Activated CD8-positive, alpha-beta memory T cell treated with anti-CD3 and anti-CD28 coated beads, Interleukin-2, amount 50 U/mL, for 1 hour (primary cell): Measurements from ENCODE around the gene CACNA1G.
A peak's percentile ranks its signal among the peaks of the same experiment; 100 is the strongest.

Source experiments
- DNase-seq: peaks from one replicate; pipeline ENCODE4 v3.0.0-alpha.2; 2020; ENCODE audit errors: extremely low read depth

CACNA1G gene

GRCh38 chr17:50533720-50534148, 26.8 kb upstream of the CACNA1G start:
- DNase-seq, result no peak

- DNase-seq, result no peak
Measured at GRCh38 chr17:50534222-50534978, 26.1 kb upstream of the CACNA1G start.

GRCh38 chr17:50534979-50535326, 25.6 kb upstream of the CACNA1G start:
- DNase-seq, result no peak

- DNase-seq, result no peak
Measured at GRCh38 chr17:50535407-50535806, 25.1 kb upstream of the CACNA1G start.

GRCh38 chr17:50536683-50537646, 23.6 kb upstream of the CACNA1G start:
- DNase-seq, result no peak

- DNase-seq, result no peak
Measured at GRCh38 chr17:50537721-50538548, 22.6 kb upstream of the CACNA1G start.

GRCh38 chr17:50538549-50539410, 21.7 kb upstream of the CACNA1G start:
- DNase-seq, result no peak

- DNase-seq, result no peak
Measured at GRCh38 chr17:50539762-50540559, 20.6 kb upstream of the CACNA1G start.

GRCh38 chr17:50540560-50541401, 19.7 kb upstream of the CACNA1G start:
- no peak for DNase-seq

- DNase-seq, result no peak
Measured at GRCh38 chr17:50541402-50541715, 19.2 kb upstream of the CACNA1G start.

- DNase-seq, result peak; percentile 36
Measured at GRCh38 chr17:50541716-50542688, 18.5 kb upstream of the CACNA1G start.

GRCh38 chr17:50542795-50543774, 17.4 kb upstream of the CACNA1G start:
- no peak for DNase-seq

GRCh38 chr17:50544516-50544915, 16.0 kb upstream of the CACNA1G start:
- DNase-seq, result no peak

- no peak for DNase-seq
Measured at GRCh38 chr17:50545311-50545710, 15.2 kb upstream of the CACNA1G start.

GRCh38 chr17:50546701-50547034, 13.8 kb upstream of the CACNA1G start:
- DNase-seq, result no peak

- DNase-seq, result peak; percentile 44
Measured at GRCh38 chr17:50547035-50547735, 13.3 kb upstream of the CACNA1G start, which contains the start of gene SPATA20. Gene SPATA20, plus strand, starts transcription at chr17:50547174. Its CDS starts 35 bp downstream, at chr17:50547209.
